ENCODE measurements around the gene HMCN1.

- TF ChIP-seq CTCF (IDR thresholded peaks at IDR 0.05) (no peak), ZFX (IDR thresholded peaks at IDR 0.05; ENCODE audit: borderline replicate concordance) (no peak)
Observed at GRCh38 chr1:186218654-186219352, 484.6 kb downstream of the HMCN1 start.

Data from 22Rv1 (cell line).